SK-N-SH treated with all-trans-retinoic acid at 6 μM for 48 hours (cell line): ENCODE results near the gene TRAF1.

Experiments used
- ATAC-seq: fragments of 200-7000 bp; cut with Tn5 transposase; 3 replicates; pipeline ENCODE4 v1.9.1; 2020; ENCODE audit warnings: mild to moderate bottlenecking, moderate library complexity
- ARNTL ChIP-seq: fragments of 450-650 bp; formaldehyde crosslinking; IDR thresholded peaks from 2 replicates; pipeline ENCODE4 v1.5.0; 2020; ENCODE audit warnings: low read depth, mild to moderate bottlenecking, moderate library complexity, borderline replicate concordance
- BACH2 ChIP-seq: fragments of 250-450 bp; sonication (Bioruptor Pico); IDR thresholded peaks from 2 replicates; pipeline ENCODE4 v1.9.0; 2021; ENCODE audit warnings: mild to moderate bottlenecking, borderline replicate concordance
- CSDC2 ChIP-seq: fragments of 250-450 bp; sonication (Bioruptor Pico); IDR thresholded peaks from 2 replicates; pipeline ENCODE4 v1.5.0; 2020; ENCODE audit warnings: mild to moderate bottlenecking, moderate library complexity
- ESRRG ChIP-seq: fragments of 250-450 bp; sonication (Bioruptor Pico); IDR thresholded peaks from 2 replicates; pipeline ENCODE4 v1.6.1; 2021; ENCODE audit warnings: mild to moderate bottlenecking
- GLIS3 ChIP-seq: fragments of 250-450 bp; sonication (Bioruptor Pico); IDR thresholded peaks from 2 replicates; pipeline ENCODE4 v1.5.0; 2020; ENCODE audit warnings: mild to moderate bottlenecking, moderate library complexity
- ISL1 ChIP-seq: fragments of 250-450 bp; sonication (Bioruptor Pico); IDR thresholded peaks from 2 replicates; pipeline ENCODE4 v2.1.2; 2022; ENCODE audit warnings: mild to moderate bottlenecking, moderate library complexity
- OSR1 ChIP-seq: fragments of 250-450 bp; sonication (Bioruptor Pico); IDR thresholded peaks from 2 replicates; pipeline ENCODE4 v1.8.0; 2022; ENCODE audit warnings: moderate library complexity, mild to moderate bottlenecking, inconsistent platforms
- PPARA ChIP-seq: fragments of 250-450 bp; sonication (Bioruptor Pico); IDR thresholded peaks from 2 replicates; pipeline ENCODE4 v1.5.0; 2020; ENCODE audit warnings: mild to moderate bottlenecking, borderline replicate concordance
- RARB ChIP-seq: fragments of 250-450 bp; sonication (Bioruptor Pico); IDR thresholded peaks from 2 replicates; pipeline ENCODE4 v1.8.0; 2021; ENCODE audit warnings: mild to moderate bottlenecking, moderate library complexity
- SNAI2 ChIP-seq: fragments of 250-450 bp; sonication (Bioruptor Pico); IDR thresholded peaks from 2 replicates; pipeline ENCODE4 v1.5.0; 2020; ENCODE audit warnings: mild to moderate bottlenecking, moderate library complexity
- TCF4 ChIP-seq: fragments of 250-450 bp; sonication (Bioruptor Pico); IDR thresholded peaks from 2 replicates; pipeline ENCODE4 v1.8.0; 2021; ENCODE audit warnings: mild to moderate bottlenecking, moderate library complexity, borderline replicate concordance
- TOX ChIP-seq: fragments of 250-450 bp; sonication (Bioruptor Pico); IDR thresholded peaks from 2 replicates; pipeline ENCODE4 v1.8.0; 2021; ENCODE audit warnings: mild to moderate bottlenecking, moderate library complexity, borderline replicate concordance
- ZFP3 ChIP-seq: fragments of 250-450 bp; sonication (Bioruptor Pico); IDR thresholded peaks from 2 replicates; pipeline ENCODE4 v1.5.0; 2020; ENCODE audit warnings: mild to moderate bottlenecking, moderate library complexity
- ZFP30 ChIP-seq: fragments of 450-650 bp; formaldehyde crosslinking; IDR thresholded peaks from 2 replicates; pipeline ENCODE4 v1.5.0; 2022; ENCODE audit warnings: mild to moderate bottlenecking, moderate library complexity
- ZNF565 ChIP-seq: fragments of 450-650 bp; formaldehyde crosslinking; conservative IDR thresholded peaks from 2 replicates; pipeline ENCODE4 v1.5.0; 2020; ENCODE audit warnings: low read depth, mild to moderate bottlenecking, moderate library complexity
- ZNF70 ChIP-seq: fragments of 450-650 bp; formaldehyde crosslinking; IDR thresholded peaks from 2 replicates; pipeline ENCODE4 v1.5.0; 2020; ENCODE audit warnings: mild to moderate bottlenecking, moderate library complexity
- ZNF8 ChIP-seq: fragments of 450-650 bp; formaldehyde crosslinking; IDR thresholded peaks from 2 replicates; pipeline ENCODE4 v1.5.0; 2020; ENCODE audit warnings: mild to moderate bottlenecking, moderate library complexity
- TF ChIP-seq, protein P1 (sequence below): fragments of 250-450 bp; sonication (Bioruptor Pico); IDR thresholded peaks from 2 replicates; pipeline ENCODE4 v1.5.1; 2020; ENCODE audit warnings: low read depth, mild to moderate bottlenecking, moderate library complexity
- TF ChIP-seq, protein P2 (sequence below): fragments of 250-450 bp; sonication (Bioruptor Pico); IDR thresholded peaks from 2 replicates; pipeline ENCODE4 v1.5.1; 2021; ENCODE audit warnings: mild to moderate bottlenecking, moderate library complexity
- TF ChIP-seq, protein P3 (sequence below): fragments of 250-450 bp; sonication (Bioruptor Pico); IDR thresholded peaks from 2 replicates; pipeline ENCODE4 v1.5.0; 2020; ENCODE audit warnings: mild to moderate bottlenecking, moderate library complexity
- TF ChIP-seq, protein P4 (sequence below): fragments of 250-450 bp; sonication (Bioruptor Pico); IDR thresholded peaks from 2 replicates; pipeline ENCODE4 v1.8.0; 2021; ENCODE audit warnings: low read depth, mild to moderate bottlenecking, moderate library complexity, borderline replicate concordance

Gene TRAF1

DNA sequence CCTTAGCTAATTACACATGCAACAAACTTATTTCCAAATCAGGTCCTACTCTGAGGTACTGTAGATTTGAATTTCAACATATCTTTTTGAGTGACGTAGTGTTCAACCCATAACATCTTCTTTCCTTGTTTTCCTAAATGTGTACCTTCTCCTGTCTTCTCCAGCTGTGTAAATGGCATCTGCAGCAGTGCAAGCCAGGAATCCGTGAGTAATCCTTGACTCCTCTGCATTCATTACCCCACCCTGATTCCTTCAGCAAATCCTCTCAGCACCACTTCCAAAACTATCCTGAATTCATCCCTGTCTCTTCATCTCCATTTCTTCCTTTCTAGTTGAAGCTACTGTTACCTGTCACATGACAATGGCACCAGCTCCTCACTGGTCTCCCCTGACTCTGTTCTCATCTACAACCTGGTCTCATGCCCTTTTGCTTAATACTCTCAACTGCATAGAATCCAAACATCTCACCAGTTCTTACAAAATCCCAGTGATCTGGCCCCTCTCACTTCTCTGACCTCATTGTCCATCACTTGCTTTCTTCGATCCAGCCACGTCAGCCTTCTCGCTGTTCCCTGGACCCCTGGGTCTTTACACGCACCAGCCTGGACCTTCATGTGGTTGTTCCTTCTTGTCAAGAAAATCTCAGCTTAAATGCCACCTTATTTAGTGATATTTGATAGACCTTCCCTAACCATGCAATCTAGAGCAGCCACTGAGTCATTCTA is 14.6 kb upstream of the TRAF1 start:
- ATAC-seq = no peak
- TF ChIP-seq GLIS3 (CRISPR knock-in tag) (no peak), TOX (CRISPR knock-in tag) (no peak), ESRRG (CRISPR knock-in tag) (no peak), RARB (CRISPR knock-in tag) (no peak), ZFP3 (CRISPR knock-in tag) (no peak), ZFP30 (CRISPR knock-in tag) (no peak), SNAI2 (CRISPR knock-in tag) (no peak), OSR1 (CRISPR knock-in tag) (no peak), ZNF70 (CRISPR knock-in tag) (no peak), ARNTL (CRISPR knock-in tag) (no peak), BACH2 (CRISPR knock-in tag) (no peak), PPARA (CRISPR knock-in tag) (no peak), TCF4 (CRISPR knock-in tag) (no peak), ZNF8 (no peak), CSDC2 (CRISPR knock-in tag) (no peak), ZNF565 (CRISPR knock-in tag) (no peak)
- TF ChIP-seq, protein P1, sequence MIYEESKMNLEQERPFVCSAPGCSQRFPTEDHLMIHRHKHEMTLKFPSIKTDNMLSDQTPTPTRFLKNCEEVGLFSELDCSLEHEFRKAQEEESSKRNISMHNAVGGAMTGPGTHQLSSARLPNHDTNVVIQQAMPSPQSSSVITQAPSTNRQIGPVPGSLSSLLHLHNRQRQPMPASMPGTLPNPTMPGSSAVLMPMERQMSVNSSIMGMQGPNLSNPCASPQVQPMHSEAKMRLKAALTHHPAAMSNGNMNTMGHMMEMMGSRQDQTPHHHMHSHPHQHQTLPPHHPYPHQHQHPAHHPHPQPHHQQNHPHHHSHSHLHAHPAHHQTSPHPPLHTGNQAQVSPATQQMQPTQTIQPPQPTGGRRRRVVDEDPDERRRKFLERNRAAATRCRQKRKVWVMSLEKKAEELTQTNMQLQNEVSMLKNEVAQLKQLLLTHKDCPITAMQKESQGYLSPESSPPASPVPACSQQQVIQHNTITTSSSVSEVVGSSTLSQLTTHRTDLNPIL (CRISPR knock-in tag) = no peak
- TF ChIP-seq, protein P2, sequence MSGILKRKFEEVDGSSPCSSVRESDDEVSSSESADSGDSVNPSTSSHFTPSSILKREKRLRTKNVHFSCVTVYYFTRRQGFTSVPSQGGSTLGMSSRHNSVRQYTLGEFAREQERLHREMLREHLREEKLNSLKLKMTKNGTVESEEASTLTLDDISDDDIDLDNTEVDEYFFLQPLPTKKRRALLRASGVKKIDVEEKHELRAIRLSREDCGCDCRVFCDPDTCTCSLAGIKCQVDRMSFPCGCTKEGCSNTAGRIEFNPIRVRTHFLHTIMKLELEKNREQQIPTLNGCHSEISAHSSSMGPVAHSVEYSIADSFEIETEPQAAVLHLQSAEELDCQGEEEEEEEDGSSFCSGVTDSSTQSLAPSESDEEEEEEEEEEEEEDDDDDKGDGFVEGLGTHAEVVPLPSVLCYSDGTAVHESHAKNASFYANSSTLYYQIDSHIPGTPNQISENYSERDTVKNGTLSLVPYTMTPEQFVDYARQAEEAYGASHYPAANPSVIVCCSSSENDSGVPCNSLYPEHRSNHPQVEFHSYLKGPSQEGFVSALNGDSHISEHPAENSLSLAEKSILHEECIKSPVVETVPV = no peak

DNA sequence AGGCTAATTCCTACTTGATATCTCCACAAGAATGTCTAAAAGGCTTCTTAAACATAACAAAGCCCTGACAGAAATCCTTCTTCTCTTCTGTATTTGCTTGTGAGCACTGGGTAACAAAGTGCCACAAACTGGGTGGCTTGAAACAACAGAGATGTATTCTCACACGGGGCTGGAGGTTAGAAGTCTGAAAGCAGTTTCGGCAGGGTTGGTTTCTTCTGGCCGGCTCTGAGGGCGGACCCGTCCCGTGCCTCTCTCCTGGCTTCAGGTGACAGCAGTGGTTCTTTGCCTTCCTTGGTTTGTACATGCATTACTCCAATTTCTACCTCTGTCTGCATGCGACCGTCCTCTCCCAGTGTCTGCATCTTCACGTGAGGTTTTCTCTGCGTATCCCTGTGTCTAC is 14.0 kb upstream of the TRAF1 start:
- no peak for ATAC-seq
- TF ChIP-seq RARB (CRISPR knock-in tag) (no peak), BACH2 (CRISPR knock-in tag) (no peak), TOX (CRISPR knock-in tag) (no peak)
- TF ChIP-seq, protein P2 = no peak

DNA sequence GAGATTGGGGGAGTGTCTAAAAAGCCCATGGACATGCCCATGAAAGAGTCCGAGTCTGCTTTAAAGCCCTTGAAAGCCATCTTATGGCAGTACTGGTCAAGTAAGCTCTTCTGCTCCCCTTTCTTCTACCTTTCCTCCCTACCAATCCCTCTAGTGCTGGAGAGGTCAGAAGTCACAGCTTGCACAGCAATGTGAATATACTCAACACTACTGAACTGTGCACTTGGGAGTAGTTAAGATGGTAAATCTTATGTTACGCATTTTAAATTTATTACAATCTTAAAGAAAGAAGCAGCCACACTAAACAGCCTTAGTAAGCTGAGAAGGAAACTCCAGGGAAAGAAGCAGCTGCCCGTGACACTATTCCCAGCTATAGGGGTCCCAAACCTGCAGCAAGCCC is 12.3 kb upstream of the TRAF1 start:
- no peak for TF ChIP-seq TOX (CRISPR knock-in tag)
- no peak for TF ChIP-seq PPARA (CRISPR knock-in tag)
- no peak for TF ChIP-seq RARB (CRISPR knock-in tag)
- no peak for TF ChIP-seq OSR1 (CRISPR knock-in tag)
- no peak for ATAC-seq

DNA sequence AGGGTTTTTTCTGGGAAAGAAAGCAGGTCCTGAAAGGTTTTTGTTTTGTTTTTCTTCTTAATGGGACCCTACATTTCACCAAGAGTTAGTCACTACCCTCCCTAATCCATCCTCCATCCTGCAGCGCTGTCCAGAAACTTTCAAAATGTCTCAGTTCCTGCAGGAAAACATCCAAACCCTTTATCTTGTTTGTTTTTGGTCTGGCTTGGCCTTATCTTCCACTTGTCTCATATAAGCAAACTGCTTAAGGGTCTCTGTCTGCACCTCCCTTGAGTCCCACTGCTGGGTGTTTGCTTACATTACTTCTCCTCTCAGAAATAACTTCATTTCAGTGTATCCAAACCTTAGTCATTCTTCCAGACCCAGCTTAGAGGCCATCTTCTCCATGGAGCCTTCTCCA is 11.0 kb upstream of the TRAF1 start:
- TF ChIP-seq ISL1 (CRISPR knock-in tag) = no peak
- TF ChIP-seq, protein P3, sequence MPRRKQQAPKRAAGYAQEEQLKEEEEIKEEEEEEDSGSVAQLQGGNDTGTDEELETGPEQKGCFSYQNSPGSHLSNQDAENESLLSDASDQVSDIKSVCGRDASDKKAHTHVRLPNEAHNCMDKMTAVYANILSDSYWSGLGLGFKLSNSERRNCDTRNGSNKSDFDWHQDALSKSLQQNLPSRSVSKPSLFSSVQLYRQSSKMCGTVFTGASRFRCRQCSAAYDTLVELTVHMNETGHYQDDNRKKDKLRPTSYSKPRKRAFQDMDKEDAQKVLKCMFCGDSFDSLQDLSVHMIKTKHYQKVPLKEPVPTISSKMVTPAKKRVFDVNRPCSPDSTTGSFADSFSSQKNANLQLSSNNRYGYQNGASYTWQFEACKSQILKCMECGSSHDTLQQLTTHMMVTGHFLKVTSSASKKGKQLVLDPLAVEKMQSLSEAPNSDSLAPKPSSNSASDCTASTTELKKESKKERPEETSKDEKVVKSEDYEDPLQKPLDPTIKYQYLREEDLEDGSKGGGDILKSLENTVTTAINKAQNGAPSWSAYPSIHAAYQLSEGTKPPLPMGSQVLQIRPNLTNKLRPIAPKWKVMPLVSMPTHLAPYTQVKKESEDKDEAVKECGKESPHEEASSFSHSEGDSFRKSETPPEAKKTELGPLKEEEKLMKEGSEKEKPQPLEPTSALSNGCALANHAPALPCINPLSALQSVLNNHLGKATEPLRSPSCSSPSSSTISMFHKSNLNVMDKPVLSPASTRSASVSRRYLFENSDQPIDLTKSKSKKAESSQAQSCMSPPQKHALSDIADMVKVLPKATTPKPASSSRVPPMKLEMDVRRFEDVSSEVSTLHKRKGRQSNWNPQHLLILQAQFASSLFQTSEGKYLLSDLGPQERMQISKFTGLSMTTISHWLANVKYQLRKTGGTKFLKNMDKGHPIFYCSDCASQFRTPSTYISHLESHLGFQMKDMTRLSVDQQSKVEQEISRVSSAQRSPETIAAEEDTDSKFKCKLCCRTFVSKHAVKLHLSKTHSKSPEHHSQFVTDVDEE (CRISPR knock-in tag) = no peak
- TF ChIP-seq PPARA (CRISPR knock-in tag) = no peak
- TF ChIP-seq, protein P2 = no peak
- TF ChIP-seq TCF4 (CRISPR knock-in tag) = no peak
- TF ChIP-seq ARNTL (CRISPR knock-in tag) = no peak
- TF ChIP-seq, protein P4, sequence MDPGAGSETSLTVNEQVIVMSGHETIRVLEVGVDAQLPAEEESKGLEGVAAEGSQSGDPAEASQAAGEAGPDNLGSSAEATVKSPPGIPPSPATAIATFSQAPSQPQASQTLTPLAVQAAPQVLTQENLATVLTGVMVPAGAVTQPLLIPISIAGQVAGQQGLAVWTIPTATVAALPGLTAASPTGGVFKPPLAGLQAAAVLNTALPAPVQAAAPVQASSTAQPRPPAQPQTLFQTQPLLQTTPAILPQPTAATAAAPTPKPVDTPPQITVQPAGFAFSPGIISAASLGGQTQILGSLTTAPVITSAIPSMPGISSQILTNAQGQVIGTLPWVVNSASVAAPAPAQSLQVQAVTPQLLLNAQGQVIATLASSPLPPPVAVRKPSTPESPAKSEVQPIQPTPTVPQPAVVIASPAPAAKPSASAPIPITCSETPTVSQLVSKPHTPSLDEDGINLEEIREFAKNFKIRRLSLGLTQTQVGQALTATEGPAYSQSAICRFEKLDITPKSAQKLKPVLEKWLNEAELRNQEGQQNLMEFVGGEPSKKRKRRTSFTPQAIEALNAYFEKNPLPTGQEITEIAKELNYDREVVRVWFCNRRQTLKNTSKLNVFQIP (CRISPR knock-in tag) = no peak
- TF ChIP-seq ESRRG (CRISPR knock-in tag) = no peak
- TF ChIP-seq ZFP30 (CRISPR knock-in tag) = no peak
- ATAC-seq = no peak
